ENCODE results near the gene TULP4.

DNA sequence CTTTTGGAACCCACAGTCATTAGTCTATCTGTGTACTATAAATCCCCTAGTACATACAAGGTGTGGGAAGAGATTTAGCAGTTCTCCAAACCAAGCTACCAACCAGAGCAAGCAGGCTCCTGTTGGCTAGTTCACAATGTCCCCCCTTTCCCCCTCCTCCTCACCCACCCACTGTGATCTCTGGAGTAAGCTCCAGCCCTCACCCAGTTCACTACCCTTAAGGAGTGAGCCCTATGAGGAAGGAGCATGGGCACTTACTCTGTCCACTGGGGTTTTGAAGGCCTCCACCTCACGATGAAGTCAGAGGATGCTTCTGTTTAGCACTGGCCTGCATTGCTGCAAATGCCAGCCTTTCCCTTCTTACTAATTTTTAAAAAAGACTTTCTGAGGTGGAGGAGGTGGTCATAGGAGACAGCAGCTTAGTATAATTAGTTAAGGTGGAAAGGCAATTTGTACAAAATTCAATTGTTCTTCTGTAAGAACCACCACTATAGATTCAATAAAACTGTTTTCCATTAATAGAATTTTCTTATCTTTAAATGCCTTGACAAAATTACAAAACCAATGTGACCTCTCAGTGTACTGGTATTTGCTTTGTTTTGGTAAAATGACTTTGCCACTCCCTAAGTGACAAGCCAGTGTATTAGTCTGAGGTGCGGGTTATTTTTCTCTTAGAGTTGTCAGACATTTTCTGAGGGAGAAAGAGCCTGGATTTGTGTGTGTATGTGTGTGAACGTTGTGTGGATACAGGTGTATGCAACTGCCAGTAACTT lies 86.2 kb downstream of the TULP4 start:
- TF ChIP-seq POLR2AphosphoS5 (IDR thresholded peaks at IDR 0.05) (no peak), POLR2A (IDR thresholded peaks at IDR 0.05) (no peak)
- TF ChIP-seq, protein P1, sequence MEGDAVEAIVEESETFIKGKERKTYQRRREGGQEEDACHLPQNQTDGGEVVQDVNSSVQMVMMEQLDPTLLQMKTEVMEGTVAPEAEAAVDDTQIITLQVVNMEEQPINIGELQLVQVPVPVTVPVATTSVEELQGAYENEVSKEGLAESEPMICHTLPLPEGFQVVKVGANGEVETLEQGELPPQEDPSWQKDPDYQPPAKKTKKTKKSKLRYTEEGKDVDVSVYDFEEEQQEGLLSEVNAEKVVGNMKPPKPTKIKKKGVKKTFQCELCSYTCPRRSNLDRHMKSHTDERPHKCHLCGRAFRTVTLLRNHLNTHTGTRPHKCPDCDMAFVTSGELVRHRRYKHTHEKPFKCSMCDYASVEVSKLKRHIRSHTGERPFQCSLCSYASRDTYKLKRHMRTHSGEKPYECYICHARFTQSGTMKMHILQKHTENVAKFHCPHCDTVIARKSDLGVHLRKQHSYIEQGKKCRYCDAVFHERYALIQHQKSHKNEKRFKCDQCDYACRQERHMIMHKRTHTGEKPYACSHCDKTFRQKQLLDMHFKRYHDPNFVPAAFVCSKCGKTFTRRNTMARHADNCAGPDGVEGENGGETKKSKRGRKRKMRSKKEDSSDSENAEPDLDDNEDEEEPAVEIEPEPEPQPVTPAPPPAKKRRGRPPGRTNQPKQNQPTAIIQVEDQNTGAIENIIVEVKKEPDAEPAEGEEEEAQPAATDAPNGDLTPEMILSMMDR (IDR thresholded peaks at IDR 0.05 in 8 of 11, conservative IDR thresholded peaks at IDR 0.05 in 3 of 11): no peak
